HG03066 (cell line): ENCODE data around the gene FKBP2.

Experiments
- ATAC-seq: cut with Tn5 transposase; IDR thresholded peaks from one replicate; pipeline ENCODE4 v1.9.1; 2021; ENCODE audit warnings: low read depth; ENCODE audit not compliant: unreplicated experiment

Gene FKBP2

DNA sequence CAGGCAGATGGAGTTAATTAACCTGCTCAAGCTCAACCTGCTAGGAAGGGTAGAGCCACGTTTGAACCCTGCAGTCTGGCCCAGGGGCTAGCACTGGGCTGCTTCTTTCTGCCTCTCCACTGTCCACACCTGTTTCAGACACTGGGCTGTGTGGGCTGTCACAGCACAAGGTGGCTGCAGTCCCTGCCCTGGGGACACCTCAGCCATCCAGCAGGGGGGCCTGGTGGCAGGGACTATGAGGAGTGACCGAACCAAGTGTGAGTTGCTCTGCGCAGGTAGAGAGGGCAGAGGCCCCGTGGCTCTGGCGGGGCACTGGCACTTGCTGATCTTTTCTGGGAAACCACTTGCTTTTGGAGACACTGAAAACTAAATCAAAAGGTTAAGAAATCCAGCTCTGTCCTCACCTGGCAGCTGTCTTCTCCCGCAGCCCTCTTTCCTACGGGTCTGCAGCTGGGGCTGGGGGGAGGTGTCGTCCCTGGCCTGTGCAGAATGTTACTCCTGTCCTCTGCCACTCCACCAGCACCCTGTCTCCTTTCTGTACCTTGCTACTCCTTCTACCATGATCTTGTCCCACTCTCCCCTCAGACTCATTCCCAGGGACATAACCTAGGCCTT lies 37.8 kb downstream of the FKBP2 start:
- no peak for ATAC-seq

DNA sequence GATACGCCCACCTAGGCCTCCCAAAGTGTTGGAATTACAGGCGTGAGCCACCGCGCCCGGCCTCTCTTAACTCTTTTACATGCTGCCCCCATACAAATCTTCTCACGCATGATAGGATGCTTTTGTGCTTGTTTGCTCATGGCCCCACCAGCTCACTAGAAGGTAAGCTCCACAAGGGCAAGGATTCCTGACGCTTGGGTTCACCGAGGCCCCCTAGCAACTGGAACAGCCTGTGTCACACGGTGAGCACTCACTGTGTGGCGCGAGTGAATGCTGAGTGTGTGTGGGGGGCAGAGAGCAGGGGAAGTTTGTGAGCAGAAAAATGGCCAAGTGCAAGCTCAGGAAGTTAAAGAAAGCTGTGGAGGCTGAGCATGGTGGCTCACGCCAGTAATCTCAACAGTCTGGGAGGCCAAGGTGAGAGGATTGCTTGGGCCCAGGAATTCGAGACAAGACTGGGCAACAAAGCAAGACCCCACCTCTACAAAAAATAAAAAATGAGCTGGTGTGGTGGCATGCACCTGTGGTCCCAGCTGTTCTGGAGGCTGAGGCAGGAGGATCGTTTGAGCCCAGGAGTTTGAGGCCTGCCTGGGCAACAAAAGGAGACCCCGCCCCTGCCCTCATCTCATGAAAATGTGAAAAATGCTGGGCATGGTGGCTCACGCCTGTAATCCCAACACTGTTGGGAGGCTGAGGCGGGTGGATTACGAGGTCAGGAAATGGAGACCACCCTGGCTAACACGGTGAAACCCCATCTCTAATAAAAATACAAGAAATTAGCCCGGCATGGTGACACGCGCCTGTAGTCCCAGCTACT lies 41.3 kb downstream of the FKBP2 start:
- no peak for ATAC-seq

DNA sequence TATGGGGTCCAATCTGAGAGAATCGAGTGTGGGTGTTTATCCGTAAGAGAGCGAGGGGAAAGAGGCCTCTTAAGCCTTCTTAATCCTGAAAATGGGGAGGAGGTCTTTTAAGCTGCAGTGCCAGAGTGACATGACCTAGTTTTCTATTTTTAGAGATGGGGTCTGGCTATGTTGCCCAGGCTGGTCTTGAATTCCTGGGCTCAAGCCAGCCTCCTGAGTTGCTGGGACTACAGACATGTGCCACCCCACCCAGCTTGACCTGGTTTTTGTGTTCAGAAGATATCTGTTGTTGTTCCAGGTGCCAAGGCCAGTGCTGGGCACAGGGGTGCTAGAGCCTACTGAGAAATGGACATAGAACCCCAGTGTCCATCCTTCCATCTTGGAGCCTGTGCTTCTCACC lies 42.2 kb downstream of the FKBP2 start:
- ATAC-seq = no peak

DNA sequence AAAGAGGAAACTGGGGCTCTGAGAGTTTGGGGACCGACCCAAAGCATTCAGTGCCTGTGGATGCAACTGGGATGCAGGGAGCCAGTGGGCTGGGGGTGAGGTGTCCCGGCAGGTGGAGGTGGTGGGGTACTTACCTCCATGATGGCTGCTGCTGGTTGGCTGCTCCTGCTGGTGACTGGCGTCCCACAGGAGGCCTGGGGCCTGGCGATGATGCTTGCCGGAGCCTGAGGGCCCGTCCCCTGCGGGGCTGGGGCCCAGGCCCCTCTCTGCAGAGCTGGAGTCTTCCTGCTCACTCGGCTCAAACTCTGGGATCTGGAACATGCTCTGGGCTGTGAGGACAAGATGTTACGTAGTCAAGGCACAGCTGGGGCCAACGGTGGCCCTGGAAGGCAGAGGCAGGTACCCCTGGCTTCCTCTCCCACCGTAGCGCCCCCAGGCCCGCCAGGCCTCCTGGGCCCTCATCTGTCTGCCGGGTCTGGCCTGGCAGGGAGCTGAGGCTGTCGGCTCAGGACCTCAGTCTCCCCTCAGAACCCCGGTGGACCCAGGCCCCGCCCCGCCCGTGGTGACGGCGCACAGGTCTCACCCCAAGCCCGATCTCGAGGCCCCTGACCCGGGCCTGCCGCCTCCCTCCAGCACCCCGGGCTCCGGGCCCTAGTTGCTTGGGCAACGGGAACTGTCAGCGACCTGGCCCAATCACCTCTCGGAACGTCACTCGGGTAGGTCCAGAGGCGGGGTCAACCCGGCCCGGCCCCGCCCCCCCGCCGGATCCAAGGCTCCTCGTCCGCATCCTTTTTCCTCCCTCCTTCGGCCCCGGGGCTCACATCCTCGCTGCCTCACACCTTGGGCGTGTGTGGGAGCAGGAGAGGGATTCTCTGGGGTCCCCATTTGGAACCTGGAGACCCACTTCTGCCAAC lies 43.4 kb downstream of the FKBP2 start, which contains the start of gene BAD:
Gene BAD (minus strand): TSS at position 618 of the 914 bp plus-strand sequence. CDS start 297 bp downstream, at position 321.
- ATAC-seq = peak; percentile 81

DNA sequence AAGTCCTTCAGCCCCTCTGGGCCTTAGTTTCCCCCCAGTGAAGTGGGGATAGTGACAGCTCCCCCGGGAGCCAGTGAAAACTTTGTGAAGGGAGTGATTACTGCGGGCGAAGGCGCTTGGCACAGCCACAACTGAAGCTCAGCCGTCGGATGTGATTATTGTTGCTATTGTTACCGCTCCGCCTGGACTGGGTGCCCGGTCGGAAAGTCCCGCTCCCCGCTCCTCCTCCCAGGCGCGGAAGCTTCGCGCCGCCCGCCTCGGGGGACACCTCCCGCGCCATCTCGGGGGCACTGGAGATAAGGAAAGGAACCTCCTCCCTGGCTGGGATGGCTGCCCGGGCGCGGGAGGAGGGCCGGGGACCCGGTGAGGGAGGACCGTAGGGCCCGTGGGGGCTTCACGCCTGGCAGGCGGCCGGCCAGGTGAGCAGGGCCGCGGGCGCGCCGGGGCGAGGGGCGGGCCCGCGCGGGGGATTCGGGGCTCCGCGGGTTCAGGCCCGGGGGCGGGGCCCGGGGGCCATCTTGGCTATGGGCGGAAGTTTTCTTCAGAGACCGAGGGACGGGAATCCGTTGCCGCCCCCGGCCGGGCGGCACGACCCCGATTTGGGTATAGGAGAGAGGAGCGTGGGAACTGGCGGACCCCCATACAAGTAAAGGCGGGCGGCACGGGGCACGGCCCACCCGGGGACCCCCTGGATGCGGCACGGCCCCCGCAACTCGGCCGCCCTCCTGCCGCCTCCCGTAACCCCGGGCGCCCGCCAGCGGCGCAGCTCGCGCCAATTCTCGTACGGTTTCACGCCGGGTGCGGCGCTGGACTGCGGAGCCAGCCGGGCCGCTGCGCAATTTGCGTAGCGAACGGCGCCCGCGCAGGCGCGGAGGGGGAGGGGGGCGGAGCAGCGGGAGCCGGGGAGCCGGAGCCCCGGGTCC lies 44.3 kb downstream of the FKBP2 start, which contains the start of gene GPR137:
Gene GPR137 (plus strand): TSS at position 887 of the 923 bp plus-strand sequence. CDS start 677 bp downstream, outside the sequence.
- ATAC-seq = peak; percentile 45

DNA sequence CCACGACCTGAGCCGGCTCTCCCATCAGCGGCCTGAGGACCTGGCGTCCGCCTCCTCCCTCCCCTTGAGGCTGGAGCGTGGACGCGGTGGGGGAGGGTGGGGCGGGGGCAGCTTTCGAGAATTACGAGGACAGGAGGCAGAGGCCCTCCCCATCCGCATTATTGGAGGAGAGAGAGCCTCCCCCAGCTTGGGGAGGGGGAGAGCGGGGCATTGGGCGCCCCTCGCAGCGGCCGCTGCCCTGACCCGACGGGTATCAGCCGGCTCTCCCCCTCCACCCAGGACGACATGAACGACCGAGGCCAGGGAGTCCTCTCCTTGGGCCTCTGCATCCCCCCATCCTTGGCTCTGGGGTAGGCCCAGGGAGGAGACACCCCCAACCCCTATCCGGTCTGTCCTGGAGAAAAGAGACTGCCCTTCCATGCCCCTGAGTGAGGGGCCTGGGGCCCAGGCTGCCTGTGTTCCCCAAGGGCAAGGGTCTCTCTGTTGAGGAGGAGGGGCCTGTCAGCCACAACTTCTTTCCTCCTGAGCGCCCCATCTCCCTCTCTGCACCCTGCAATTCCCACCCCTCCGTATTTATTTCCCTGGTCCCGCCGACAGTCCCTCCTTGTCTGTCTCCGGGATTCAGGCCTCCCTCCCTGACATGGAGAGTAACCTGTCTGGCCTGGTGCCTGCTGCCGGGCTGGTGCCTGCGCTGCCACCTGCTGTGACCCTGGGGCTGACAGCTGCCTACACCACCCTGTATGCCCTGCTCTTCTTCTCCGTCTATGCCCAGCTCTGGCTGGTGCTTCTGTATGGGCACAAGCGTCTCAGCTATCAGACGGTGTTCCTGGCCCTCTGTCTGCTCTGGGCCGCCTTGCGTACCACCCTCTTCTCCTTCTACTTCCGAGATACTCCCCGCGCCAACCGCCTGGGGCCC lies 45.2 kb downstream of the FKBP2 start:
- ATAC-seq = no peak

DNA sequence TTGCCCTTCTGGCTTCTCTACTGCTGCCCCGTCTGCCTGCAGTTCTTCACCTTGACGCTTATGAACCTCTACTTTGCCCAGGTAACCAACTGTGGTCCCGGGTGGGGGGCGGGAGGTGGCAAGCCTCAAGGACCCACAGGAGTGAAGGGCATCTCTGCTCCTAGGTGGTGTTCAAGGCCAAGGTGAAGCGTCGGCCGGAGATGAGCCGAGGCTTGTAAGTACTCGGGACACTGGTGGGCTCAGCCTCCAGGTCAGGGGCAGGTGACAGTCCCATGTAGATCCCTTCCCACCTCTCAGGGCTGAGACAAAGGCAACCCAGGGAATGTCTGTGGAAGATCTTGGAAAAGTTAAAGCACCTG lies 45.9 kb downstream of the FKBP2 start:
- no peak for ATAC-seq

DNA sequence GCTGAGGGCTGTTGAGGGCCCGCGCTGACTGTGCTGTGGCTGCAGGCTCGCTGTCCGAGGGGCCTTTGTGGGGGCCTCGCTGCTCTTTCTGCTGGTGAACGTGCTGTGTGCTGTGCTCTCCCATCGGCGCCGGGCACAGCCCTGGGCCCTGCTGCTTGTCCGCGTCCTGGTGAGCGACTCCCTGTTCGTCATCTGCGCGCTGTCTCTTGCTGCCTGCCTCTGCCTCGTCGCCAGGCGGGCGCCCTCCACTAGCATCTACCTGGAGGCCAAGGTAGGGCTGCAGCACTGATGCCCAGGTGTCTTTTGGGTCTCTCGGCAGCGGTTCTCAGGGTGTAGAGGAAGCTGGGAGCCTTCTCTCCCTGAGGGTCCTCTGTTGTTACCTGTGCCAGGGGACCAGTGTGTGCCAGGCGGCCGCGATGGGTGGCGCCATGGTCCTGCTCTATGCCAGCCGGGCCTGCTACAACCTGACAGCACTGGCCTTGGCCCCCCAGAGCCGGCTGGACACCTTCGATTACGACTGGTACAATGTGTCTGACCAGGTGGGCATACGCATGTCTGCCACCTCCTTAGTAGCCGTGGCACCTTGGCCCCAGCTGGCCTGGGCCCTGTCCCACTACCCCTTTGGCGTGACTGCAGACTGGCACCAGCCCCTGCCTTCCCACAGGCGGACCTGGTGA lies 46.9 kb downstream of the FKBP2 start:
- ATAC-seq = no peak

DNA sequence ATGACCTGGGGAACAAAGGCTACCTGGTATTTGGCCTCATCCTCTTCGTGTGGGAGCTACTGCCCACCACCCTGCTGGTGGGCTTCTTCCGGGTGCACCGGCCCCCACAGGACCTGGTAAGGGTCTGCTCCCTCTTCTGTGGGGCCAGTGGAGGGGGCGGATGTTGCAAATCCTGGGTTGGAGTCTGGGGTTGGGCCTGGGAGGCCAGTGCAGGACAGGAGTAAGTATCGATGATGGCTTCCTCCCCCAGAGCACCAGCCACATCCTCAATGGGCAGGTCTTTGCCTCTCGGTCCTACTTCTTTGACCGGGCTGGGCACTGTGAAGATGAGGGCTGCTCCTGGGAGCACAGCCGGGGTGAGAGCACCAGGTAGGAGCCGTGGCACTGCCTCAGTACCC lies 47.5 kb downstream of the FKBP2 start:
- no peak for ATAC-seq

DNA sequence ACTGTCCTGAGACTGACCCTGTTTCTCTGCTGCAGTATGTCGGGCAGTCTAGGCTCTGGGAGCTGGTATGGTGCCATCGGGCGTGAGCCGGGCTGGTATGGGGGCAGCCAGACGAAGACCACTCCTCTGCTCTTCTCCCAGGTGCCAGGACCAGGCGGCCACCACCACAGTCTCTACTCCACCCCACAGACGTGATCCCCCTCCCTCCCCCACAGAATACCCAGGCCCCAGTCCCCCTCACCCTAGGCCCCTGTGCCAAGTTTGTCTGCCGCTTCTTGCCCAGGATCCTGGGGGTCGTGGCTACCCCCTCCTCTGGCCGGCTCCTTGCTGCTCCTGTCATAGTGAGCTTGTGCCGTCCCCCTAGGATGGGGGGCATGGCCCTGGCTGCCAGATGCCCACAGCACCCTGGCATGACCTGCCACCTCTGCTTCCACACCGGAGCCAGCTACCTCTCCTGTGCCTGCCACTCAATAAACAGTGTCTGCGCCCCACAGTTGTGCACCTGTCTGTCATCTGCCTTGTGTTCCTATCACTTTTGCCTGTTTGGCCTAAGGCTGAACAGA lies 48.2 kb downstream of the FKBP2 start:
- no peak for ATAC-seq

DNA sequence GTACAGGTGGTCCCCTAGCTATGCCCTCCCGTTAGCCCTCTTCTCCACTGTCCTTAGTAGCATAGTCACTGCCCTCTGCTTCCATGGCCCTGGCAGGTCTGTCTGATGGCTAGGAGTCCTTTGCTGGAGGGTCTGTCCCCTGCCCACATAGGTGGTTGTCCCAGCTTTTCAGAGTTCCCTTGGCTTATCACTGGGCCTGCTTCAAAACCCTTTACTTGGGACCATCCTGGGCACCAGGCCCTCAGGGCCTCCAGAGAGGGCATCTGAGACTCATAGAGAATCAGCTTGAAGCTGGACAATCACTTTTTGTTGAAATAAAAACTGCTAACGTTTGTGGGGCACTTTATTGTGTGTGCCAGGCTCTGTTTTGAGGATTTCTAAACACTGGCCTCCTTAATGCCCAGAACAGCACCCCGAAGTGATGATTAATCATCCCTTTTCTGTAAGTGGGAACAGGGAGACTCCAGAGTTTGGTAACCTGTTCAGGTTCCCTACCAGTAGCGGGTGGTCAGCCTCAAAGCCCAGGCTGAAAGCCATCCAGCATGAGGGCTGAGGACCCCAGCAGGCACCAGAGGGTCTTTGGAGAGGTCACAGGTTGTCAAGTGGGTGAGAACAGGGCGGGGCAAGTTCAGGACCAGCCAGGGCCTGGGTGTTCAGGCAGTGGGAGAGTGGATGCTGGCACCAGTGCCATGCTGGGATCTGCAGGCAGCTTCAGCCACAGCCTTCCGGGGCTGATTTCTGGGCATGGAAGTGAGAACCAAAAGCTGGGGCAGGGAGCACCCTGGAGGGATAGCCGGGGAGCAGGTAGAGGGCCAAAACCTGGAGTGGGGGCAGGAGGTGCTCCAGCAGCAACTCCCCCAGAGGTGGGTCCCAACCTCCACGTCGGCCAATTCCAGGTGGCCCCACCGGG lies 49.7 kb downstream of the FKBP2 start:
- no peak for ATAC-seq

DNA sequence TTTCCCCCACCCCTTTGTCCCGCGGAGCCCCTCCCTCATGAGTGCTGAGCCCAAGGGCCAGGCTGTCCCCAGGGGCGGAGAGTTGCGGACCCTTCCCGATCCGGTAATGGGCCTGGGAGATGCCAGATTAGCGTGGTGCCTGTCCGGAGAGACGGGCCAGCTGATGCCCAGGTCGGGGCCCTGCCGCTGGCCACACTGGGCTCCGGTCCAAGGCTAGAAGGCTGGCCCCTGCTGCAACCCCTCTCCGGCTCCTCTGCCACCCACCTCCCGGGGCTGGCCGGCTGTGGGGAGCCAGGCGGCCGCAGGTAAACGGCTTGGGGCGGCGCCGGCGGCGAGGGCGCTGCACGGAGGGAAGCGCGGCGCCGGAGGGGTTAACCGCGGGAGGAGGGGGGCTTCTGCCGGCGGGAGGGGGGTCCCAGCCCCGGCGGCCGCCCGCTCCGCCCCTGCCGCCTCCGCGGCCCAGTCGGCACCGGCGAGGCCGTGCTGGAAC lies 50.4 kb downstream of the FKBP2 start, which contains the start of gene KCNK4:
Gene KCNK4 (plus strand): TSS at position 41 of the 490 bp plus-strand sequence. CDS start 1,717 bp downstream, outside the sequence.
- no peak for ATAC-seq

DNA sequence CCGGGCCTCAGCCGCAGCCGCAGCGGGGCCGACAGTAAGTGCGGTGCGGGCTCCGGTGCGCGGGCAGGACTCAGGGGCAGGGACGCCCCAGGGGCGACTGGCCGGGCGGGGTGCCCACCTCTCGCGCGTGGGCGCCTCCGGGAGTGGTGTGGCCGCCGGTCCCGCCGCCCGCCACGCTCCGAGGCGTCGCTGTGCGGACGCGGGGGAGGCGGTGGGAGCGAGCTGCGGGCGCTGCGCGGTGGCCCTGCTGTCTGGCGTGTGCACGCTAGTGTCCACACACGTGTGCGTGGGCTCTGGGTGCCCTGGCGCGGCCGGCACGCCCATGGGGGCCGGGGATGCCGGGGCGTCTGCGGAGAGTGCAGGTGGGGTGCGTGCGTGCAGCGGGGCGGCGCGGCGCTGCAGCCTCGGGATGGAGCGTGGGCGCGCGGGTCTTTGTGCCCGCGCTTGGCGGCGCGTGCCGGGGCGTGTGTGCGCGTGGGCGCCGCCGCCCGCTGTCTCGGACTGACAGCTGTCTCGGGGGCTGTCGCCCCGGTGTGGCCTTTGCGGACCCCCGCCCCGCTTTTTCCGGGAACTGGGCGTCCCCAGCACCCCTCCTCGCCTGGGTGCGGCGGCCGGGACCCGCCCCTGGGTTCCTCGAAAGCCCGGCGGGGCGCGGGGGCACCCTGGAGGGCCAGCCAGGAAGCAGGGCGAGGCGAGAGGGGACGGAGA lies 51.0 kb downstream of the FKBP2 start:
- ATAC-seq = no peak

DNA sequence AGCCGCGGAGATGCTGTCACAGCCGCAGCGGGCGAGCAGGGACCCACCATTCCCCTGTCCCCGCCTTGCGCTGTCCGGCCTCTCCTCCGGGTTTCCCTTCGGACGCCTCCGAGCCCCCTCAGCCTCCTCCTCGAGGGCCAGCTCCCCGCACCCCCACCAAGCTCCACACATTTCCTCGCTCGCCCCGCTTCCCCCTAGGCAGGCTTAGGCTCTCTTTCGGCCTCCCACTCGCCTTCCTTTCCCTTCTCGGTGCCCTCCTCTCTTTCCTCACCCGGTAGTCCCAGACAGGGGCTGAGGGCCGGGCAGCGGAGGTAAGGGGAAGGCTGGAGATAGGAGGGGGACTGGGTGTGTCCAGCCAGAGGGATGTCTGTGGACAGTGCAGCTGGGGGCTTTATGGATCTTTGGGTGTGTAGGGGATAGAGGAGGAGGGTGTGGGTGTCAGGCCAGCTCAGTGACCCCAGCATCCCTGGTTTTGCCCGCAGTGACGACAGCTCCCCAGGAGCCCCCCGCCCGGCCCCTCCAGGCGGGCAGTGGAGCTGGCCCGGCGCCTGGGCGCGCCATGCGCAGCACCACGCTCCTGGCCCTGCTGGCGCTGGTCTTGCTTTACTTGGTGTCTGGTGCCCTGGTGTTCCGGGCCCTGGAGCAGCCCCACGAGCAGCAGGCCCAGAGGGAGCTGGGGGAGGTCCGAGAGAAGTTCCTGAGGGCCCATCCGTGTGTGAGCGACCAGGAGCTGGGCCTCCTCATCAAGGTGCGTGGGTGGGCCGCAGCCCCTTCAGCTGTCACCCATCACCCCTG lies 51.8 kb downstream of the FKBP2 start:
- no peak for ATAC-seq
